Progenitor cell of endocrine pancreas (in vitro differentiated cells): ENCODE results near the gene EPX. TPM values are rescaled to one million over a fixed set of nuclear protein-coding genes. Genes with fewer than 3 reads are reported as not detected.

Source experiments
- DNase-seq: peaks from one replicate; pipeline ENCODE4 v3.0.0; 2021; ENCODE audit warnings: low spot score; ENCODE audit not compliant: unreplicated experiment
- H3K27ac Mint-ChIP-seq: 2 replicates; pipeline ENCODE4 v1.8.0; 2021; ENCODE audit warnings: mild to moderate bottlenecking, moderate library complexity, mixed read lengths
- H3K27me3 Mint-ChIP-seq: 2 replicates; pipeline ENCODE4 v1.8.0; 2021; ENCODE audit warnings: mixed read lengths
- H3K36me3 Mint-ChIP-seq: 2 replicates; pipeline ENCODE4 v1.8.0; 2022; ENCODE audit warnings: mixed read lengths; ENCODE audit not compliant: insufficient read depth
- H3K4me1 Mint-ChIP-seq: 2 replicates; pipeline ENCODE4 v1.8.0; 2021; ENCODE audit warnings: low read depth, mixed read lengths
- H3K4me3 Mint-ChIP-seq: 2 replicates; pipeline ENCODE4 v1.8.0; 2021; ENCODE audit warnings: low read depth, mild to moderate bottlenecking, moderate library complexity, mixed read lengths
- H3K9me3 Mint-ChIP-seq: 2 replicates; pipeline ENCODE4 v1.8.0; 2021; ENCODE audit warnings: low read depth, mixed read lengths
- CTCF ChIP-seq: fragments of 200-600 bp; sonication (generic); IDR thresholded peaks from one replicate; pipeline ENCODE4 v1.5.0; 2021; ENCODE audit warnings: antibody characterized with exemption, mild to moderate bottlenecking; ENCODE audit not compliant: unreplicated experiment
- total RNA-seq: library from RNA; stranded (reverse); gene quantifications from 2 replicates; pipeline ENCODE4 v1.2.1, GENCODE V29; 2021

Gene EPX
- total RNA-seq, 1 donor from 2014 or later, result not detected

- H3K36me3 Mint-ChIP-seq, result no peaks in the 10 kb centered on the region
- no peaks in the 10 kb centered on the region for H3K9me3 Mint-ChIP-seq
- H3K4me3 Mint-ChIP-seq, result no peak overlapping the region
- H3K4me1 Mint-ChIP-seq, result peaks cover 3% of the 10 kb centered on the region
- H3K27ac Mint-ChIP-seq, result no peak overlapping the region
- no peak for DNase-seq
- peaks cover 36% of the 10 kb centered on the region for H3K27me3 Mint-ChIP-seq
- no peak for TF ChIP-seq CTCF
Measured at GRCh38 chr17:58186591-58186990, 5.9 kb upstream of the EPX start.

- H3K36me3 Mint-ChIP-seq, result no peaks in the 10 kb centered on the region
- DNase-seq, result no peak
- H3K4me1 Mint-ChIP-seq, result peaks cover 3% of the 10 kb centered on the region
- no peak overlapping the region for H3K27ac Mint-ChIP-seq
- peaks cover 35% of the 10 kb centered on the region for H3K27me3 Mint-ChIP-seq
- TF ChIP-seq CTCF, result no peak
- H3K9me3 Mint-ChIP-seq, result no peaks in the 10 kb centered on the region
- H3K4me3 Mint-ChIP-seq, result no peak overlapping the region
Measured at GRCh38 chr17:58187063-58187462, 5.5 kb upstream of the EPX start.

- H3K27ac Mint-ChIP-seq, result no peak overlapping the region
- H3K36me3 Mint-ChIP-seq, result no peaks in the 10 kb centered on the region
- no peaks in the 10 kb centered on the region for H3K9me3 Mint-ChIP-seq
Measured at GRCh38 chr17:58187675-58188074, 4.9 kb upstream of the EPX start.

GRCh38 chr17:58189436-58190146 is 2.9 kb upstream of the EPX start:
- no peak overlapping the region for H3K4me3 Mint-ChIP-seq
- H3K27me3 Mint-ChIP-seq, result peaks cover 35% of the 10 kb centered on the region
- H3K9me3 Mint-ChIP-seq, result no peaks in the 10 kb centered on the region
- no peaks in the 10 kb centered on the region for H3K36me3 Mint-ChIP-seq
- peaks cover 3% of the 10 kb centered on the region for H3K4me1 Mint-ChIP-seq
- TF ChIP-seq CTCF, result no peak
- DNase-seq, result no peak
- H3K27ac Mint-ChIP-seq, result no peak overlapping the region

More at GRCh38 chr17:58187675-58188074, 4.9 kb upstream of the EPX start:
- no peak for DNase-seq
- no peak overlapping the region for H3K4me3 Mint-ChIP-seq
- TF ChIP-seq CTCF, result no peak
- peaks cover 35% of the 10 kb centered on the region for H3K27me3 Mint-ChIP-seq
- peaks cover 3% of the 10 kb centered on the region for H3K4me1 Mint-ChIP-seq

- Mint-ChIP-seq H3K4me3 (no peak overlapping the region), H3K4me1 (peaks cover 3% of the 10 kb centered on the region), H3K9me3 (no peaks in the 10 kb centered on the region), H3K36me3 (no peaks in the 10 kb centered on the region), H3K27me3 (peaks cover 35% of the 10 kb centered on the region), H3K27ac (no peak overlapping the region)
- no peak for DNase-seq
- TF ChIP-seq CTCF, result no peak
Measured at GRCh38 chr17:58191241-58191896, 1.2 kb upstream of the EPX start.
